SK-N-SH treated with all-trans-retinoic acid at 6 μM for 48 hours (cell line): ENCODE results near the gene LOC128125822.

Experiments
- ATAC-seq: fragments of 200-7000 bp; cut with Tn5 transposase; 3 replicates; pipeline ENCODE4 v1.9.1; 2020; ENCODE audit warnings: mild to moderate bottlenecking, moderate library complexity
- ARNTL ChIP-seq: fragments of 450-650 bp; formaldehyde crosslinking; IDR thresholded peaks from 2 replicates; pipeline ENCODE4 v1.5.0; 2020; ENCODE audit warnings: low read depth, mild to moderate bottlenecking, moderate library complexity, borderline replicate concordance
- CREB5 ChIP-seq: fragments of 250-450 bp; sonication (Bioruptor Pico); IDR thresholded peaks from 2 replicates; pipeline ENCODE4 v1.5.1; 2020; ENCODE audit warnings: low read depth, mild to moderate bottlenecking, moderate library complexity
- CSDC2 ChIP-seq: fragments of 250-450 bp; sonication (Bioruptor Pico); IDR thresholded peaks from 2 replicates; pipeline ENCODE4 v1.5.0; 2020; ENCODE audit warnings: mild to moderate bottlenecking, moderate library complexity
- CSRNP3 ChIP-seq: fragments of 250-450 bp; sonication (Bioruptor Pico); IDR thresholded peaks from 2 replicates; pipeline ENCODE4 v1.5.1; 2021; ENCODE audit warnings: mild to moderate bottlenecking, moderate library complexity
- ISL1 ChIP-seq: fragments of 250-450 bp; sonication (Bioruptor Pico); IDR thresholded peaks from 2 replicates; pipeline ENCODE4 v2.1.2; 2022; ENCODE audit warnings: mild to moderate bottlenecking, moderate library complexity
- OSR1 ChIP-seq: fragments of 250-450 bp; sonication (Bioruptor Pico); IDR thresholded peaks from 2 replicates; pipeline ENCODE4 v1.8.0; 2022; ENCODE audit warnings: moderate library complexity, mild to moderate bottlenecking, inconsistent platforms
- POU6F1 ChIP-seq: fragments of 250-450 bp; sonication (Bioruptor Pico); IDR thresholded peaks from 2 replicates; pipeline ENCODE4 v1.8.0; 2021; ENCODE audit warnings: low read depth, mild to moderate bottlenecking, moderate library complexity, borderline replicate concordance
- PPARA ChIP-seq: fragments of 250-450 bp; sonication (Bioruptor Pico); IDR thresholded peaks from 2 replicates; pipeline ENCODE4 v1.5.0; 2020; ENCODE audit warnings: mild to moderate bottlenecking, borderline replicate concordance
- RARB ChIP-seq: fragments of 250-450 bp; sonication (Bioruptor Pico); IDR thresholded peaks from 2 replicates; pipeline ENCODE4 v1.8.0; 2021; ENCODE audit warnings: mild to moderate bottlenecking, moderate library complexity
- SNAI2 ChIP-seq: fragments of 250-450 bp; sonication (Bioruptor Pico); IDR thresholded peaks from 2 replicates; pipeline ENCODE4 v1.5.0; 2020; ENCODE audit warnings: mild to moderate bottlenecking, moderate library complexity
- TOX ChIP-seq: fragments of 250-450 bp; sonication (Bioruptor Pico); IDR thresholded peaks from 2 replicates; pipeline ENCODE4 v1.8.0; 2021; ENCODE audit warnings: mild to moderate bottlenecking, moderate library complexity, borderline replicate concordance
- TSHZ2 ChIP-seq: fragments of 250-450 bp; sonication (Bioruptor Pico); IDR thresholded peaks from 2 replicates; pipeline ENCODE4 v1.5.0; 2020; ENCODE audit warnings: mild to moderate bottlenecking, moderate library complexity
- ZC3H10 ChIP-seq: fragments of 250-450 bp; sonication (Bioruptor Pico); IDR thresholded peaks from 2 replicates; pipeline ENCODE4 v1.5.1; 2021; ENCODE audit warnings: mild to moderate bottlenecking, moderate library complexity
- ZFP3 ChIP-seq: fragments of 250-450 bp; sonication (Bioruptor Pico); IDR thresholded peaks from 2 replicates; pipeline ENCODE4 v1.5.0; 2020; ENCODE audit warnings: mild to moderate bottlenecking, moderate library complexity
- ZNF565 ChIP-seq: fragments of 450-650 bp; formaldehyde crosslinking; conservative IDR thresholded peaks from 2 replicates; pipeline ENCODE4 v1.5.0; 2020; ENCODE audit warnings: low read depth, mild to moderate bottlenecking, moderate library complexity
- ZNF70 ChIP-seq: fragments of 450-650 bp; formaldehyde crosslinking; IDR thresholded peaks from 2 replicates; pipeline ENCODE4 v1.5.0; 2020; ENCODE audit warnings: mild to moderate bottlenecking, moderate library complexity

Gene LOC128125822

GRCh38 chr6:63567966-63568365 lies 4.3 kb upstream of the LOC128125822 start:
- no peak for ATAC-seq
- TF ChIP-seq ZC3H10, result no peak
- no peak for TF ChIP-seq TSHZ2 (CRISPR knock-in tag)
- TF ChIP-seq ARNTL (CRISPR knock-in tag), result no peak
- TF ChIP-seq TOX (CRISPR knock-in tag), result no peak
- TF ChIP-seq POU6F1 (CRISPR knock-in tag), result no peak

GRCh38 chr6:63571361-63572043 lies 778 bp upstream of the LOC128125822 start:
- no peak for ATAC-seq
- no peak for TF ChIP-seq POU6F1 (CRISPR knock-in tag)
- TF ChIP-seq OSR1, result no peak
- no peak for TF ChIP-seq CREB5 (CRISPR knock-in tag)
- peak; percentile 13; the same call in 1 of the 2 replicates for TF ChIP-seq CSDC2 (CRISPR knock-in tag)
- no peak for TF ChIP-seq ISL1 (CRISPR knock-in tag)

- no peak for TF ChIP-seq ZFP3
- TF ChIP-seq OSR1, result no peak
- no peak for TF ChIP-seq POU6F1 (CRISPR knock-in tag)
- TF ChIP-seq TOX (CRISPR knock-in tag), result no peak
Measured at GRCh38 chr6:63572747-63573075, 431 bp downstream of the LOC128125822 start.

GRCh38 chr6:63573076-63573898 lies 1.0 kb downstream of the LOC128125822 start:
- ATAC-seq, result peak; percentile 62
- TF ChIP-seq PPARA (CRISPR knock-in tag), result no peak
- TF ChIP-seq ZNF565, result no peak
- TF ChIP-seq CREB5 (CRISPR knock-in tag), result no peak
- TF ChIP-seq SNAI2 (CRISPR knock-in tag), result no peak
- TF ChIP-seq ZNF70 (CRISPR knock-in tag), result no peak
- no peak for TF ChIP-seq OSR1
- no peak for TF ChIP-seq POU6F1 (CRISPR knock-in tag)
- TF ChIP-seq RARB (CRISPR knock-in tag), result no peak
- TF ChIP-seq CSRNP3, result no peak

More at GRCh38 chr6:63572747-63573075, 431 bp downstream of the LOC128125822 start:
- peak; percentile 5 for ATAC-seq
